H1 (cell line): ENCODE data around the gene PIK3C2G. TPM values are rescaled to one million over a fixed set of nuclear protein-coding genes. Genes with fewer than 3 reads are reported as not detected.

Experiments used
- BACH1 ChIP-seq: IDR thresholded peaks from 2 replicates; pipeline ENCODE4 v1.6.1; 2012; ENCODE audit warnings: low read length, improper control_type of control experiment
- CREB1 ChIP-seq: IDR thresholded peaks from 2 replicates; pipeline ENCODE4 v1.6.1; 2012; ENCODE audit warnings: inconsistent platforms
- CTBP2 ChIP-seq: IDR thresholded peaks from 2 replicates; pipeline ENCODE4 v1.7.0; 2011; ENCODE audit warnings: borderline replicate concordance, mild to moderate bottlenecking, moderate library complexity, mixed read lengths, low read length; ENCODE audit not compliant: insufficient read depth, insufficient read length
- EGR1 ChIP-seq: IDR thresholded peaks from 2 replicates; pipeline ENCODE4 v1.6.1; 2011; ENCODE audit warnings: low read depth, low read length, borderline replicate concordance
- HDAC2 ChIP-seq, 2 experiments: fragments of 300-600 bp in 1 of 2; sonication (generic) in 1 of 2; IDR thresholded peaks; 2 replicates each; pipeline ENCODE4 v1.6.1; 2011 to 2012; ENCODE audit warnings: low read depth in 2 of 2, low read length in 2 of 2, mild to moderate bottlenecking in 2 of 2, moderate library complexity in 2 of 2, borderline replicate concordance in 1 of 2, inconsistent platforms in 1 of 2
- HDAC6 ChIP-seq: IDR thresholded peaks from one replicate; pipeline ENCODE4 v1.7.1; 2012; ENCODE audit warnings: low read depth, mild to moderate bottlenecking, inconsistent platforms, low read length, moderate library complexity
- NANOG ChIP-seq: IDR thresholded peaks from 2 replicates; pipeline ENCODE4 v1.6.1; 2011; ENCODE audit warnings: low read length, low read depth, mild to moderate bottlenecking, inconsistent platforms; ENCODE audit not compliant: insufficient read depth, poor library complexity, severe bottlenecking
- polyA plus RNA-seq, 7 experiments: library from polyadenylated mRNA; depleted of rRNA in 3 of 7; stranded (reverse) in 5 of 7; unstranded in 2 of 7; fragments of >200 nt in 5 of 7; fragments of 200-250 nt in 2 of 7; gene quantifications; 1 replicate in 5 of 7; 2 replicates in 1 of 7; 4 replicates in 1 of 7; pipeline versions ENCODE4 v1.2.1 to v1.2.3, GENCODE V29; 2011 to 2013; ENCODE audit warnings: missing spikeins in 2 of 7, mixed read lengths in 2 of 7
- total RNA-seq: library from RNA; stranded (reverse); fragmentation: NEBNext Ultra II Directional; extraction: Animal tissue kit (Norgen Biotek cat#: 25700); gene quantifications from 2 replicates; pipeline ENCODE4 v1.2.1, GENCODE V29; 2021
- TF ChIP-seq, protein P1 (sequence below): IDR thresholded peaks from 2 replicates; pipeline ENCODE4 v1.6.1; 2012; ENCODE audit warnings: inconsistent platforms

PIK3C2G gene
- total and polyA plus RNA-seq, 2 of the 8 experiments (the other 6 are each of a cell fraction or from before 2014, with no cell fraction given), result not detected

DNA sequence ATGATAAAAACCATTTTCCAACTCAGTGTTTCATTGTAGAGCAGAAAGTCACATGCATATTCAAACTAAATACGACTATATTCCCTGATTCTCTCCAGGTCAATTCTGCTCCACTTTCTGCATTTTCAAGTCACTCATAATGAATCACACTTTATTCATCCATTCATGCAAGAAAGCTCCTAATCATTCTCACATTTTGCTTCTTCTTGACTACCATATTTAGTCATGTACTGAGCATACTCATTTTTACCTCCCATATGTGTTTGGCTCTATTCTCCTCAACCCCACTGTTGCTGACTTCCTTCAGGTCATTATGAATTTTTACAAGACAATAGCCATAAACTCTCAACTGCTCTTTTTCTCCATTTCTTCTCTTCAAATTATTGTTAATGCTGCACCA is 43.4 kb upstream of the PIK3C2G start (continued):
- no peak for TF ChIP-seq HDAC6
- no peak for TF ChIP-seq NANOG
- TF ChIP-seq CTBP2, result no peak
- TF ChIP-seq EGR1, result no peak
- TF ChIP-seq, protein P1, sequence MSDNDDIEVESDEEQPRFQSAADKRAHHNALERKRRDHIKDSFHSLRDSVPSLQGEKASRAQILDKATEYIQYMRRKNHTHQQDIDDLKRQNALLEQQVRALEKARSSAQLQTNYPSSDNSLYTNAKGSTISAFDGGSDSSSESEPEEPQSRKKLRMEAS, result no peak
- TF ChIP-seq BACH1, result no peak
- no peak for TF ChIP-seq CREB1
- TF ChIP-seq HDAC2 (IDR thresholded peaks at IDR 0.05; ENCODE audit: borderline replicate concordance in 1 of 2, low read depth in 2 of 2, low read length in 2 of 2), result no peak
